Brain microvascular endothelial cell (primary cell): Measurements from ENCODE around the gene LIPC.
A peak's percentile ranks its signal among the peaks of the same experiment; 100 is the strongest.

Experiments
- DNase-seq: peaks from one replicate; pipeline ENCODE4 v3.0.0-alpha.2; 2020
- H3K27ac ChIP-seq: fragments of 250-450 bp; sonication (Bioruptor Pico); 2 replicates; pipeline ENCODE4 v1.5.1; 2020; ENCODE audit warnings: mild to moderate bottlenecking, moderate library complexity
- H3K27me3 ChIP-seq: fragments of 250-450 bp; sonication (Bioruptor Pico); replicated peaks from 2 replicates; pipeline ENCODE4 v1.5.1; 2020; ENCODE audit warnings: mild to moderate bottlenecking
- H3K36me3 ChIP-seq: fragments of 250-450 bp; sonication (Bioruptor Pico); replicated peaks from 2 replicates; pipeline ENCODE4 v1.5.1; 2020; ENCODE audit warnings: mild to moderate bottlenecking
- H3K4me3 ChIP-seq: 2 replicates; pipeline ENCODE4 v1.5.1; 2011; ENCODE audit warnings: low read depth, mild to moderate bottlenecking, control low read depth, low read length, moderate library complexity
- in situ Hi-C: cut with HindIII; loops from 2 replicates; pipeline ENCODE4 v1.10.0; 2017; ENCODE audit warnings: low sequenced_read_pairs, low pct_ligation_motif_present
- TF ChIP-seq, protein P1 (sequence below): IDR thresholded peaks from 2 replicates; pipeline ENCODE4 v1.5.1; 2011; ENCODE audit warnings: low read depth, mild to moderate bottlenecking, moderate library complexity, low read length, control low read depth, inconsistent platforms; ENCODE audit errors: missing control alignments

LIPC gene

DNA sequence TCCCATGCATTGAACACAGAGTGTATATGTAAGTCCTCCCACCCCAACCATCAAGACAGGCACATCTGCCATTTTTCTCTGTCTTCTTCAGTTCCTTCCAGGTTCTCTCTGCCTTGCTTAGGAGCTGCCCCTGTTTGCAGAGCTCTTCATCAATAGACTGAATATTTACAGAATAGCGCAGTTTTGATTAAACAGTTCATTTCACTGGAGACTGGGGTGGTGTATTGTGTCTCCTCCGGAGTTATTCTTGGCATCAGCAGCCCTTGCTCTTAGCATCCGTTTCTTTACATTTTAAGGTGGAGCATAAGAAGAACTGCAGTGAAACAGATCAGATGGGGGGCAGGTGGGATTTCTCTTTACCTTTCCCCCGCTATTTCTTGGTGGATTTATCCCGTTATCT is 87.7 kb downstream of the LIPC start:
- TF ChIP-seq, protein P1, sequence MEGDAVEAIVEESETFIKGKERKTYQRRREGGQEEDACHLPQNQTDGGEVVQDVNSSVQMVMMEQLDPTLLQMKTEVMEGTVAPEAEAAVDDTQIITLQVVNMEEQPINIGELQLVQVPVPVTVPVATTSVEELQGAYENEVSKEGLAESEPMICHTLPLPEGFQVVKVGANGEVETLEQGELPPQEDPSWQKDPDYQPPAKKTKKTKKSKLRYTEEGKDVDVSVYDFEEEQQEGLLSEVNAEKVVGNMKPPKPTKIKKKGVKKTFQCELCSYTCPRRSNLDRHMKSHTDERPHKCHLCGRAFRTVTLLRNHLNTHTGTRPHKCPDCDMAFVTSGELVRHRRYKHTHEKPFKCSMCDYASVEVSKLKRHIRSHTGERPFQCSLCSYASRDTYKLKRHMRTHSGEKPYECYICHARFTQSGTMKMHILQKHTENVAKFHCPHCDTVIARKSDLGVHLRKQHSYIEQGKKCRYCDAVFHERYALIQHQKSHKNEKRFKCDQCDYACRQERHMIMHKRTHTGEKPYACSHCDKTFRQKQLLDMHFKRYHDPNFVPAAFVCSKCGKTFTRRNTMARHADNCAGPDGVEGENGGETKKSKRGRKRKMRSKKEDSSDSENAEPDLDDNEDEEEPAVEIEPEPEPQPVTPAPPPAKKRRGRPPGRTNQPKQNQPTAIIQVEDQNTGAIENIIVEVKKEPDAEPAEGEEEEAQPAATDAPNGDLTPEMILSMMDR, result no peak
- Histone ChIP-seq H3K27me3 (no peaks in the 10 kb centered on the region), H3K27ac (no peak overlapping the region), H3K36me3 (no peaks in the 10 kb centered on the region), H3K4me3 (no peak overlapping the region)
- no peak for DNase-seq
- in situ Hi-C loops, result no loop called here

DNA sequence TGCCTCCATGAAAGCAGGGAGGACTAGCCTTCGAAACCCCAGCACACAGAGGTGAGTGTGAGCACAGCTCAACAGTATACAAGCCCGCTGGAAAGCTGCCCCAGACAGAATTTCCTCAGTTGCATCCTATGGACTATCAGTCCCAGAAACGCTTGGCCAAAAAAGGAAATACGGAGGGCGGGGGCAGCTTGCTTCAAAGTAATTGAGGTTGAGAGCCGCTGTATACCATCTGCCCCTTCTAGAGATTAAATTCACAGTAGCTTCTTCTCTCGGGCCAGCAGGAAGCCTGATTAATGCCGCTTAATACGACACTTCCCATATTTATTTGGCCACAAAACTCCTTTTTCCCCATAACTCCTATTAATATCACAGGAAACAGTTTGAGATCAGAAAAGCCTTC is 88.7 kb downstream of the LIPC start:
- TF ChIP-seq, protein P1, result no peak
- in situ Hi-C loops, result no loop called here
- no peak for DNase-seq
- Histone ChIP-seq H3K27me3 (no peaks in the 10 kb centered on the region), H3K4me3 (no peak overlapping the region), H3K27ac (no peak overlapping the region), H3K36me3 (no peaks in the 10 kb centered on the region)

DNA sequence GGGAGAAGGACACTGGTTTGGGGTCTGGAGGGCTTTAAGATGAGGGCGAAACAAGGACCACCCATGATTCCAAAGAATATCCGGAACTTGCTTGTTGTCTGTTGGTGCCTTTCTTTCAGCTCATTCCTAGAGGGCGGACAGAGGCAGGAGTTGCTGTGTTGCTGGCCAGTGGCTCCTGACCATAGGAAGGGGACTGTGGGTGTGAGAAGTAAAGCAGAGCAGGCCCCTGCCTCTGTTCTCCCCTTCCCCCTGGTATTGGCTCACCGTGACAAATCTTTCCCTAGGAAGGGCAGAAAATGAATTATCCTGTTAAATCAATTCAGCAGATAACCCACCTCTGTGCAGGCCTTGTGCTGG is 89.1 kb downstream of the LIPC start:
- H3K27me3 ChIP-seq, result no peaks in the 10 kb centered on the region
- in situ Hi-C loops, result no loop called here
- TF ChIP-seq, protein P1, result no peak
- H3K36me3 ChIP-seq, result no peaks in the 10 kb centered on the region
- no peak for DNase-seq
- H3K4me3 ChIP-seq, result no peak overlapping the region
- peak overlapping the region; percentile 12 for H3K27ac ChIP-seq

DNA sequence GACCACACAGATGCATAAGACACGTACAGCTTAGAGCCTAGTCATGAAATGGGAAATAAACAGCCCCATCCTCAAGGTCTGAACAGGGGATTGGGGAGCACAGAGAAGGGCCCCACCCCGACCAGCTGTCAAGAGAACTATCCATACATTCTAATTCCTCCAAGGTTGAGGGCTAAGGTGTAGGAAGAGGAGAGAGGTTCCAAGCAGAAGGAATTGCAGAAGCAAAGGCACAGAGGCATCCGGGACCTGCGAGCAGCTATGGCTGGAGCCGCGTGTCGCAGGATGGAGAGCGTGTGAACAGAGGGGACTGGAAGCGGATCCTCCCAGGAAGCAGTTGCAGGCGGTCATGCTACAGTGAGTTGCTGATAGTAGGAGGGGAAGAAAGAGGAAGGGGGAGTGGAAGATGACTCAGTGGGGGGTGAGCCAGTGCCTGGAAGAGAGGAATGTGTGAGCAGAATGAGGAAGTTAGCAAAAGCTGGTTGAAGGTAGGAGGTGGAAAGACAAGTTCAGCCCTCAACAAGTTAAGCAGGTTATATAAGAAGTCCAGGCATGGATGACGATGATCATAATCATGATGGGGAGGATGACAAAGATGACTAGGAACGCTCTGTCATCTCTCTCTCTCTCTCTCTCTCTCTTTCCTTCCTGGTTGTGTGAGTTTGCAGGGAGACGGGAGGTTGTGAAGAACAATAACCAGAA is 89.7 kb downstream of the LIPC start:
- TF ChIP-seq, protein P1, result no peak
- in situ Hi-C loops, result no loop called here
- DNase-seq, result peak; percentile 84
- no peak overlapping the region for H3K4me3 ChIP-seq
- peak overlapping the region; percentile 12 for H3K27ac ChIP-seq
- H3K27me3 ChIP-seq, result no peaks in the 10 kb centered on the region
- H3K36me3 ChIP-seq, result no peaks in the 10 kb centered on the region

DNA sequence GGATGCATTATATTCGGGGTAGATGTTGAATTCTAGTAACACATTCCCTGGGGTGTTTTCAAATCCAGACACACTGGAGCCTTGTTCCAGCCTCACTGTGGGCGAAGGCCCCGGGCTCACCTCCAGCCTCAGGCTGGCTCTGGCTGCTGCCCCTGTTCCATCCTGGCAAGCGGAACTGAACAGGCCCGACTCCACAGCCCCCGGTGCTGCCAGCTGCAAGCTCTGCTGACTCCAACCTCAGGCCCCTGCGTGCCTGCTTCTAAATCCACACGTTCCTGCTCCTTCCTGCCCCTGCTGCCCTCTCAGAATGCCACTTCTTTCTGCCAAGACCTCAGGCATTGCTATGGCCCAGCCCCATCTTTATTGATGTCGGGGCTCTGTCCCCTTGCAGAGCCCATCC is 90.6 kb downstream of the LIPC start:
- Histone ChIP-seq H3K4me3 (no peak overlapping the region), H3K36me3 (no peaks in the 10 kb centered on the region), H3K27ac (no peak overlapping the region), H3K27me3 (no peaks in the 10 kb centered on the region)
- no peak for DNase-seq
- TF ChIP-seq, protein P1, result no peak
- in situ Hi-C loops, result no loop called here

DNA sequence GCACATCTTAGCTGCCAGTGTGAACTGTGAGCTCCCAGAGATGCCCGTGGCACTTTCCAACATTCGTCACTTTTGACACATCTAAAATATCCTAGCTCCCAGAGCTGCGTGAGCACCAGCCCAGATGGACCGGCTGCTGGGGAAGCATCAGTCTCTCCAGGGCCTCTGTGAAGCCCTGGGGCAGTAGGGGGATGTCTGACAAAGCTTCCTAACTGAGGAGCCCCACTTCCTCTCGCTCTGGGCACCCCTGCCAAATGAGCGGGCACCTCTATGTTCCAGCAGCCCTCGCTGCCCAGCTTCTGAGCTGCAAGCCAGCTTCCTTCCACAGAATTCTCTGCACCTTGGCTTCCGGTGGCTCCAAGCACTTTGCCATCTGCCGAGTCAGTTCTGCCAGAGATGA is 91.1 kb downstream of the LIPC start:
- no peak overlapping the region for H3K27ac ChIP-seq
- TF ChIP-seq, protein P1, result no peak
- no peak overlapping the region for H3K4me3 ChIP-seq
- in situ Hi-C loops, result no loop called here
- H3K36me3 ChIP-seq, result no peaks in the 10 kb centered on the region
- no peaks in the 10 kb centered on the region for H3K27me3 ChIP-seq
- no peak for DNase-seq
